H1 (cell line): Measurements from ENCODE around the gene SMURF2. TPM values are rescaled to one million over a fixed set of nuclear protein-coding genes. Genes with fewer than 3 reads are reported as not detected.

Source experiments
- CTCF ChIA-PET: fragments of 300-600 bp; sonication (Branson Sonifier 250); formaldehyde crosslinking; loops from one replicate; lab custom pipeline; 2021; ENCODE audit not compliant: partially characterized antibody; lab: Charles Lee
- POLR2A ChIA-PET: fragments of 300-600 bp; sonication (Branson Sonifier 250); formaldehyde crosslinking; loops from one replicate; lab custom pipeline; 2021; ENCODE audit warnings: inconsistent platforms; ENCODE audit not compliant: partially characterized antibody; lab: Charles Lee
- DNase-seq, 2 experiments: peaks; one replicate each; pipeline versions ENCODE4 v3.0.0 to v3.0.0-alpha.2; 2010 to 2022; ENCODE audit warnings: low spot score in 2 of 2, low read depth in 1 of 2, mixed read lengths in 1 of 2
- FAIRE-seq: peaks from 2 replicates; lab custom pipeline; 2011; peaks lifted over from hg19 to GRCh38; lab: Jason Lieb, UNC
- H2AFZ ChIP-seq: 2 replicates; pipeline ENCODE4 v1.8.1; 2012; ENCODE audit warnings: low read length, inconsistent platforms
- H2AK5ac ChIP-seq: 2 replicates; pipeline ENCODE4 v1.6.1; 2013; ENCODE audit warnings: low read depth, low read length
- H2BK120ac ChIP-seq: replicated peaks from 2 replicates; pipeline ENCODE3; 2013; ENCODE audit warnings: low read depth, low read length, inconsistent platforms
- H2BK12ac ChIP-seq: 2 replicates; pipeline ENCODE4 v1.6.1; 2013; ENCODE audit warnings: low read depth, low read length
- H2BK15ac ChIP-seq: 2 replicates; pipeline ENCODE4 v1.6.1; 2013; ENCODE audit warnings: low read length
- H2BK20ac ChIP-seq: 2 replicates; pipeline ENCODE4 v1.6.1; 2013; ENCODE audit warnings: low read length
- H2BK5ac ChIP-seq: 2 replicates; pipeline ENCODE4 v1.6.1; 2013; ENCODE audit warnings: low read depth, low read length
- H3K14ac ChIP-seq: 2 replicates; pipeline ENCODE4 v1.6.1; 2013; ENCODE audit warnings: inconsistent platforms; ENCODE audit not compliant: insufficient read length
- H3K18ac ChIP-seq: 2 replicates; pipeline ENCODE4 v1.6.1; 2013; ENCODE audit warnings: low read length; ENCODE audit errors: extremely low read depth
- H3K23ac ChIP-seq: 2 replicates; pipeline ENCODE4 v1.6.1; 2013; ENCODE audit warnings: inconsistent platforms; ENCODE audit not compliant: insufficient read length
- H3K23me2 ChIP-seq: 2 replicates; pipeline ENCODE4 v1.6.1; 2013; ENCODE audit warnings: low read depth, low read length
- H3K27ac ChIP-seq: 2 replicates; pipeline ENCODE4 v1.6.1; 2011; ENCODE audit warnings: low read depth, low read length, inconsistent platforms
- H3K27me3 ChIP-seq, 4 experiments: replicated peaks in 1 of 4; 1 replicate in 1 of 4; 2 replicates in 3 of 4; pipeline versions ENCODE4 v1.6.1 to v1.8.1; 2011 to 2013; ENCODE audit warnings: low read length in 3 of 4, mild to moderate bottlenecking in 3 of 4, inconsistent platforms in 2 of 4, mixed read lengths in 2 of 4, moderate library complexity in 1 of 4; ENCODE audit not compliant: control insufficient read depth in 3 of 4, insufficient read depth in 3 of 4; ENCODE audit errors: extremely low read depth in 1 of 4
- H3K36me3 ChIP-seq, 4 experiments: 2 replicates each; pipeline versions ENCODE4 v1.6.1 to v1.8.1; 2011 to 2013; ENCODE audit warnings: mild to moderate bottlenecking in 4 of 4, low read length in 3 of 4, moderate library complexity in 2 of 4, control low read depth in 1 of 4, inconsistent platforms in 1 of 4; ENCODE audit not compliant: insufficient read depth in 4 of 4, control insufficient read depth in 2 of 4
- H3K4ac ChIP-seq: replicated peaks from 2 replicates; pipeline ENCODE3; 2013; ENCODE audit warnings: low read length, low read depth, mixed read lengths, inconsistent platforms; ENCODE audit not compliant: insufficient read length
- H3K4me1 ChIP-seq, 4 experiments: replicated peaks in 1 of 4; 1 replicate in 1 of 4; 2 replicates in 3 of 4; pipeline versions ENCODE4 v1.6.1 to v1.8.1; 2011 to 2013; ENCODE audit warnings: low read length in 3 of 4, inconsistent platforms in 2 of 4, mixed read lengths in 1 of 4; ENCODE audit not compliant: insufficient read depth in 4 of 4, control insufficient read depth in 3 of 4
- H3K4me2 ChIP-seq, 2 experiments: 2 replicates each; pipeline versions ENCODE4 v1.6.1 to v1.8.1; 2011 to 2013; ENCODE audit warnings: low read depth in 2 of 2, low read length in 2 of 2, control low read depth in 1 of 2, inconsistent platforms in 1 of 2, mild to moderate bottlenecking in 1 of 2; ENCODE audit not compliant: insufficient read depth in 1 of 2
- H3K4me3 ChIP-seq, 4 experiments: fragments of 200-600, 300-600 bp in 1 of 4; sonication (generic), shearing (Covaris generic), sonication (Bioruptor Twin) in 1 of 4; 2 replicates each; pipeline versions ENCODE4 v1.5.1 to v1.8.1; 2011 to 2016; ENCODE audit warnings: low read length in 4 of 4, low read depth in 3 of 4, control low read depth in 2 of 4, inconsistent platforms in 2 of 4, mild to moderate bottlenecking in 2 of 4, mixed read lengths in 1 of 4, moderate library complexity in 1 of 4; ENCODE audit not compliant: insufficient read depth in 2 of 4; ENCODE audit errors: extremely low read depth in 1 of 4
- H3K56ac ChIP-seq: replicated peaks from 2 replicates; pipeline ENCODE3; 2013; ENCODE audit warnings: low read depth, mild to moderate bottlenecking, mixed read lengths, low read length, inconsistent platforms; ENCODE audit not compliant: insufficient read length
- H3K79me1 ChIP-seq: 2 replicates; pipeline ENCODE4 v1.6.1; 2013; ENCODE audit warnings: low read depth, low read length, control low read depth
- H3K79me2 ChIP-seq, 2 experiments: 2 replicates each; pipeline versions ENCODE4 v1.6.1 to v1.8.1; 2012 to 2013; ENCODE audit warnings: low read length in 2 of 2, mild to moderate bottlenecking in 2 of 2, inconsistent platforms in 1 of 2; ENCODE audit not compliant: insufficient read depth in 2 of 2, control insufficient read depth in 1 of 2
- H3K9ac ChIP-seq, 4 experiments: replicated peaks in 1 of 4; 1 replicate in 1 of 4; 2 replicates in 3 of 4; pipeline versions ENCODE4 v1.6.1 to v1.8.1; 2011 to 2013; ENCODE audit warnings: low read depth in 3 of 4, low read length in 3 of 4, control low read depth in 2 of 4, mild to moderate bottlenecking in 2 of 4, moderate library complexity in 2 of 4, inconsistent platforms in 1 of 4; ENCODE audit errors: extremely low read depth in 1 of 4
- H3K9me3 ChIP-seq, 2 experiments: 2 replicates each; pipeline versions ENCODE4 v1.6.1 to v1.8.1; 2012 to 2013; ENCODE audit warnings: mild to moderate bottlenecking in 2 of 2, moderate library complexity in 2 of 2, control low read depth in 1 of 2, inconsistent platforms in 1 of 2, low read depth in 1 of 2, low read length in 1 of 2, mixed read lengths in 1 of 2; ENCODE audit not compliant: insufficient read depth in 2 of 2
- H4K20me1 ChIP-seq, 2 experiments: replicated peaks in 1 of 2; 2 replicates each; pipeline versions ENCODE3 to v1.8.1; 2011 to 2013; ENCODE audit warnings: inconsistent platforms in 2 of 2, low read length in 2 of 2, mild to moderate bottlenecking in 1 of 2; ENCODE audit not compliant: insufficient read depth in 2 of 2, control insufficient read depth in 1 of 2
- H4K5ac ChIP-seq: 2 replicates; pipeline ENCODE4 v1.6.1; 2013; ENCODE audit warnings: low read length, low read depth, mixed read lengths, inconsistent platforms; ENCODE audit not compliant: insufficient read length
- H4K8ac ChIP-seq: 2 replicates; pipeline ENCODE4 v1.8.0; 2013; ENCODE audit warnings: mild to moderate bottlenecking, moderate library complexity, low read length, inconsistent platforms; ENCODE audit not compliant: insufficient read depth; ENCODE audit errors: extremely low read depth
- H4K91ac ChIP-seq: replicated peaks from 2 replicates; pipeline ENCODE3; 2013; ENCODE audit warnings: low read length, mixed read lengths, inconsistent platforms; ENCODE audit not compliant: insufficient read length
- CREB1 ChIP-seq: IDR thresholded peaks from 2 replicates; pipeline ENCODE4 v1.6.1; 2012; ENCODE audit warnings: inconsistent platforms
- POLR2AphosphoS5 ChIP-seq: IDR thresholded peaks from 2 replicates; pipeline ENCODE4 v1.6.1; 2011; ENCODE audit warnings: low read depth, low read length
- RBBP5 ChIP-seq: IDR thresholded peaks from 2 replicates; pipeline ENCODE4 v1.7.1; 2012; ENCODE audit warnings: low read depth, mild to moderate bottlenecking, inconsistent platforms, low read length, moderate library complexity, borderline replicate concordance
- SIX5 ChIP-seq: IDR thresholded peaks from 2 replicates; pipeline ENCODE4 v1.6.1; 2011; ENCODE audit warnings: mild to moderate bottlenecking, low read depth, low read length
- SP4 ChIP-seq: IDR thresholded peaks from 2 replicates; pipeline ENCODE4 v1.6.1; 2012; ENCODE audit warnings: low read length, inconsistent platforms
- WGBS, 2 experiments: shearing (Covaris generic) in 1 of 2; methylation state at CpG; one replicate each; pipeline versions ENCODE4 v1.1.6 to v1.1.7; 2013 to 2015; ENCODE audit warnings: low lambda C conversion rate in 2 of 2, mixed read lengths in 2 of 2, inconsistent platforms in 1 of 2, low coverage in 1 of 2, missing lambda C conversion rate in 1 of 2; ENCODE audit not compliant: insufficient replicate concordance in 2 of 2, insufficient coverage in 1 of 2, insufficient read length in 1 of 2; ENCODE audit errors: extremely low coverage in 1 of 2, missing lambda C conversion rate in 1 of 2; 5-methylcytosine and 5-hydroxymethylcytosine counted together
- polyA plus RNA-seq, 7 experiments: library from polyadenylated mRNA; depleted of rRNA in 3 of 7; stranded (reverse) in 5 of 7; unstranded in 2 of 7; fragments of >200 nt in 5 of 7; fragments of 200-250 nt in 2 of 7; gene quantifications; 1 replicate in 5 of 7; 2 replicates in 1 of 7; 4 replicates in 1 of 7; pipeline versions ENCODE4 v1.2.1 to v1.2.3, GENCODE V29; 2011 to 2013; ENCODE audit warnings: missing spikeins in 2 of 7, mixed read lengths in 2 of 7
- total RNA-seq: library from RNA; stranded (reverse); fragmentation: NEBNext Ultra II Directional; extraction: Animal tissue kit (Norgen Biotek cat#: 25700); gene quantifications from 2 replicates; pipeline ENCODE4 v1.2.1, GENCODE V29; 2021
- TF ChIP-seq, protein P1 (sequence below): IDR thresholded peaks from 2 replicates; pipeline ENCODE4 v1.6.1; 2011; ENCODE audit warnings: low read depth, mild to moderate bottlenecking, low read length; ENCODE audit not compliant: insufficient read depth

The SMURF2 gene
- total and polyA plus RNA-seq, 2 of the 8 experiments (the other 6 are each of a cell fraction or from before 2014, with no cell fraction given) = 7.2 to 29.2 TPM

DNA sequence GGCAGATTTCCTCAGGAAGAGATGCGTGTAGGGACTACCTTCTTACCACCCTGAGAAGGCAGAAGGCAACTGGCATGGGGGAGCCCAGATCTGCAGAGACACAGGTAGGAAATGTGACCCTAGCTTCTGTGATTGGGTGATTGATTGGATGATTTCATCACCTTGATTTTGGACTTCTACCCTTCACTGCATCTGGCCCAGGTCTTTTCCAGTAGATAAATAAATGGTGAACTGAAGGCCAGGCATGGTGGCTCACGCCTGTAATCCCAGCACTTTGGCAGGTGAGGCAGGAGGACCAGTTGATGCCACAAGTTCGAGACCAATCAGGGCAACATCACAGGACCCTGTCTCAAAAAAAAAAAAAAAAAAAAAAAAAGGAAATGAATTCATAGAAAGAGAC is 14.7 kb upstream of the SMURF2 start:
- Histone ChIP-seq H3K9ac (no peak overlapping the region), H3K4me3 (no peak overlapping the region), H3K4me2 (no peak overlapping the region), H3K36me3 (no peaks in the 10 kb centered on the region), H3K56ac (no peak overlapping the region), H2BK20ac (no peak overlapping the region), H2BK120ac (no peak overlapping the region), H3K27ac (no peak overlapping the region), H3K23me2 (no peaks in the 10 kb centered on the region), H4K5ac (no peak overlapping the region), H3K14ac (no peak overlapping the region), H3K18ac (no peak overlapping the region), H3K23ac (no peak overlapping the region), H3K79me1 (no peaks in the 10 kb centered on the region), H4K8ac (no peak overlapping the region), H2BK15ac (no peak overlapping the region), H4K20me1 (no peaks in the 10 kb centered on the region), H3K9me3 (no peaks in the 10 kb centered on the region), H2AK5ac (no peak overlapping the region), H2BK12ac (no peak overlapping the region), H2AFZ (no peak overlapping the region), H3K27me3 (no peaks in the 10 kb centered on the region), H3K4ac (no peak overlapping the region), H3K4me1 (no peaks in the 10 kb centered on the region), H2BK5ac (no peak overlapping the region), H4K91ac (no peak overlapping the region), H3K79me2 (no peaks in the 10 kb centered on the region)
- DNase-seq = no peak
- POLR2A ChIA-PET = interaction anchor here (1.7 kb wide), 1 partner anchor 15 kb away, joined by 8 read pairs; the partner anchor contains the start of gene SMURF2
- no peak for FAIRE-seq
- TF ChIP-seq POLR2AphosphoS5 (no peak), CREB1 (no peak), SP4 (no peak), RBBP5 (no peak), SIX5 (no peak)
- TF ChIP-seq, protein P1, sequence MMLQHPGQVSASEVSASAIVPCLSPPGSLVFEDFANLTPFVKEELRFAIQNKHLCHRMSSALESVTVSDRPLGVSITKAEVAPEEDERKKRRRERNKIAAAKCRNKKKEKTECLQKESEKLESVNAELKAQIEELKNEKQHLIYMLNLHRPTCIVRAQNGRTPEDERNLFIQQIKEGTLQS = no peak
- CTCF ChIA-PET = interaction anchor here (1.7 kb wide), 1 partner anchor 97 kb away, joined by 4 read pairs; no protein-coding TSS in a partner anchor
- WGBS, 2 experiments = 57% methylated on average over 3 of the region's 3 CpGs; no CpG with 5 or more reads in 1 of the 2 experiments
